HG02588 (cell line): ENCODE measurements around the gene SPINT3.

Experiments
- ATAC-seq: cut with Tn5 transposase; IDR thresholded peaks from one replicate; pipeline ENCODE4 v1.9.1; 2021; ENCODE audit warnings: mild to moderate bottlenecking, moderate library complexity; ENCODE audit not compliant: unreplicated experiment

SPINT3 gene

DNA sequence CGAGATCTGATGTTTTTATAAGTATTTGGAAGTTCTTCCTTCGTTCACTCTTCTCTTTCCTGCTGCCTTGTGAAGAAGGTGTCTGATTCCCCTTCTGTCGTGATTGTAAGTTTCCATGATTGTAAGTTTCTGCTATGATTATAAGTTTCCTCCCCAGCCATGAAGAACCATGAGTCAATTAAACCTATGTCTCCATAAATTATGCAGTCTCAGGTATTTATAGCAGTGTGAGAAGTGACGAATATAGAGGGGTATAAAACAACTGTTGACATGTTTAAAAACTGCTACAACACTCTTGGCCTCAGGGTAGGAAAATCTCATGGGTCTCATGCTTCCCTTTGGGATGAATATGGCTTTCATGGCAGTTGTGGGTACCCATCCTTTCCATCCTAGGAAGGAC is 51.7 kb downstream of the SPINT3 start:
- ATAC-seq: no peak

DNA sequence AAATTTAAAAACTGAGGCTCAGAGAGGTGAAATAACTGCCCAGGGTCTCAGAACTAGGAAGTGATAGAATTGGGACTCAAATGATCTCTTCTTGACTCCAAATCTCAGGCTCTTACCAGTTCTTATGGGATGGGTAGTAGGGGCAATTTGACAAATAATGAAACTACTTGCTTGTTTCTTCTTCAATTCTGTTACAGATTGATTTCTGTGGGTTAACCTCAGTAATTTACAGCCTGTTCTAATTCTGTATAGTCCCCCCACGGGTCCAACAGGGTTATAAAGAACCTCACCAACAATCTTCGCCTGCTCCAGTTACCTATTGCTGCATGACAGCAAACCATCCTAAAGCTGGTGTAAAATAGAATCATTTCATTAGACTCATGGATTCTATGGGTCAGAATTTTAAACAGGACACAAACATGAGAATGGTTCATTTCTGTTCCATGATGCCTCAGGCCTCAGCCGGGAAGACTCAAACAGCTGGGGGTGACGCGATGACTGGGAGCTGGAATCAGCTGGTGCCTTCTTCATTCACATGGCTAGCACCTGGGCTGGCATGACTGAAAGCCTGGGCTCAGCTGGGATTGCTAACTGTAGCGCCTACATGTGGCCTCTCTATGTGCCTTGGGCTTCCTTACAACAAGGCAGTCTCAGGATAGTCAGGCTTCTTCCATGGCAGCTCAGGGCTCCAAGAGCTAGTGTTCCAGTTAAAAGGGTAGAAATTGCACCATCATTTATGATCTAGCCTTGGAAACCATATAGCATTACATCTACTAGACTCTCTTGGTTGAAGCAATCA is 52.5 kb downstream of the SPINT3 start:
- ATAC-seq: no peak
